ENCODE measurements around the gene QDPR.
A peak's percentile ranks its signal among the peaks of the same experiment; 100 is the strongest.

QDPR gene

DNA sequence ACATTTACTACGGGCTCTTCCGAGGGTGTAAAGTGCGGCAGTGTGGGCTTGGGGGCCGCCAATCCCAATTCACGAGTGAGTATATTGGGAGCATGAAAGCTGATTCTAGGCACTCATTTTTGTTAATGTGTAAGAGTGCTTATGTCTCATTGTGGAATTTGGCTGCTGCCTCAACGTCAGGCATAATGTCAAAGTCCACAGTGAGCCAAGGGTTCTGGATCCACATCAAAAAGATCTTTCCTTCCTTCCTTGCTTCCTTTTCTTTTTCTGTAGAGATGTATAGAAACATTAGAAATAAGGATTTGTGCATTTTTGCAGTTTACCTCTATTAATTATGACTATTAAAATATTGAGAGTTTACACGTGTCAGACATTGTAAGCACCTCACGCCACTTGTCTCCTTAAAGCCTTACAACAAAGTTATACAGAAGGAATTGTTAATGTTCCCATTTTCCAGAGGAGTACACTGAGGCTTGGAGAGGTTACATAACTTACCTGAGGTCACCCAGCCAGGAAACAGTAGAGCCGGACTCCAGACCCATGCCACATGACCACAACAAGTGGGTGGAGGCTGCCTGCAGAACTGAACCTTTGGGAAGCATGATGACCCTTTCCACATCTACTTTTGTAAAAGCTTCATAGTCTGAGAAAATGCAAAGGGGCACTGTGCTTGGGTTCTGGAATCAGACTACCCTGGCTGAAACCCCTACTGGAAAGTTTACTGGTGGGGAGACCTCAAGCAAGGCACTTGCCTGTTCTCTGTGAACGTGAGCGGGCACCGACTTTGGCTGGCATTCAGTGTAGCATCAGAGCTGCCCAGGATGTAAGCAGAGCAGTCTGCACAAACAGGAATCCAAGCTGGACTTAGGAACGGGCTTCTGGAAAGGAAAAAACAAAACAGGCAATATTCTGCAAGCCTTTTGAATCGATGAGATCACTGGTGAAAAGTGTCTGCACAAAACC lies 3.8 kb upstream of the QDPR start:
- TF ChIP-seq EZH2 (IDR thresholded peaks at IDR 0.05; ENCODE audit: borderline replicate concordance, low read depth, low read length, severe bottlenecking), result no peak
- TF ChIP-seq CTCF (IDR thresholded peaks at IDR 0.05; ENCODE audit: borderline replicate concordance, extremely low read depth, low read length, poor library complexity, severe bottlenecking), result no peak
- no peak for ATAC-seq (ENCODE audit: insufficient read depth, low read depth)
- no peak overlapping the region for H3K4me2 ChIP-seq (ENCODE audit: insufficient read depth, low read length)
- no peaks in the 10 kb centered on the region for H3K36me3 ChIP-seq (ENCODE audit: insufficient read depth, low read length)
- no peak overlapping the region for H3K27ac ChIP-seq (ENCODE audit: low read length)
- no peak overlapping the region for H3K9ac ChIP-seq (ENCODE audit: low read depth, low read length)
- DNase-seq, result no peak
- no peak overlapping the region for H2AFZ ChIP-seq (ENCODE audit: low read depth, low read length)
- H3K9me3 ChIP-seq (ENCODE audit: insufficient read depth, low read length, severe bottlenecking), result no peaks in the 10 kb centered on the region
- H3K79me2 ChIP-seq (ENCODE audit: insufficient read depth, low read length), result peaks cover 10% of the 10 kb centered on the region; the same call in 1 of the 2 replicates
- no peaks in the 10 kb centered on the region for H4K20me1 ChIP-seq (ENCODE audit: insufficient read depth, low read length)
- H3K4me3 ChIP-seq (ENCODE audit: low read depth in 1 of 2, low read length in 2 of 2), result no peak overlapping the region
- peaks cover 9% of the 10 kb centered on the region for H3K27me3 ChIP-seq (ENCODE audit: insufficient read depth, low read length, poor library complexity)
- peaks cover 15% of the 10 kb centered on the region for H3K4me1 ChIP-seq (ENCODE audit: insufficient read depth, low read length)

GRCh38 chr4:17514865-17515264 lies 3.0 kb upstream of the QDPR start, which contains the start of gene CLRN2:
Gene CLRN2, plus strand, starts transcription at chr4:17515165. Its CDS starts 102 bp downstream, at chr4:17515267.
- DNase-seq, result no peak

DNA sequence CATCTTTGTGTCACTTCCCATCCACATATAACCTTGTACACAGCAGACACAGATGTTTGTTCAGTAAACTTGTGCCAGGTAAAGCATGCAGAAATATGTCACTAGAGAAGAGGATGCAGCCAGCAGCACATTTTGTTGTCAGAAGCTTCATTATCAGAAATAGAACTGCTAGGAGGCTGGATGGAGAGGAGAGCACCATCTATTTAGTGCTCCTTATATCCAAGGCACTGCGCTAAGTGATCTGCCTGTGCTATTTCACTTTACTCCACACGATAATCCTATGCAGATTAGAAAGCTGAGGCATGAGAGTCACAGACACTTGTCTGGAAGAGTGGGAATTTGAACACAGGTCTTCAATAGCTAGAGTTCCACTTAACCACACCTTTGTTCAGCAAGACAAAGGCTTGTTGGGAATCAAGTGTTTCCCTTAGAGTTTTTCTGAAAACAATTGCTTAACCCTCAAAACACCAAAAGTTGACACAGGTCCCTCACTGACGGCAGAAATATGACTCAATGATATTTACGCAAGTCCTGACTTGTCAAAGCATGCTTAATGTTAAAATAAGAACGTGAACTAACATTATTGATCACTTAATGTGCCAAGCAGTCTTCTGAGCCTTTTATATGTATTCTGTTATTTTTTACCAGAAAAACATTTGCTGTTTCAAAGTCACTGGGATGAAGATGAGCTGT lies 1.2 kb upstream of the QDPR start:
- Histone ChIP-seq H3K4me3 (ENCODE audit: low read depth in 1 of 2, low read length in 2 of 2) (no peak overlapping the region), H3K9ac (ENCODE audit: low read depth, low read length) (no peak overlapping the region), H3K36me3 (ENCODE audit: insufficient read depth, low read length) (no peaks in the 10 kb centered on the region; the same call in 1 of the 2 replicates), H3K27me3 (ENCODE audit: insufficient read depth, low read length, poor library complexity) (peaks cover 9% of the 10 kb centered on the region), H3K4me1 (ENCODE audit: insufficient read depth, low read length) (peaks cover 22% of the 10 kb centered on the region), H4K20me1 (ENCODE audit: insufficient read depth, low read length) (no peaks in the 10 kb centered on the region), H3K79me2 (ENCODE audit: insufficient read depth, low read length) (peaks cover 18% of the 10 kb centered on the region; the same call in 1 of the 2 replicates), H3K27ac (ENCODE audit: low read length) (no peak overlapping the region), H2AFZ (ENCODE audit: low read depth, low read length) (peak overlapping the region; percentile 72), H3K9me3 (ENCODE audit: insufficient read depth, low read length, severe bottlenecking) (no peaks in the 10 kb centered on the region), H3K4me2 (ENCODE audit: insufficient read depth, low read length) (no peak overlapping the region)
- no peak for TF ChIP-seq CTCF (IDR thresholded peaks at IDR 0.05; ENCODE audit: borderline replicate concordance, extremely low read depth, low read length, poor library complexity, severe bottlenecking)
- no peak for TF ChIP-seq EZH2 (IDR thresholded peaks at IDR 0.05; ENCODE audit: borderline replicate concordance, low read depth, low read length, severe bottlenecking)
- ATAC-seq (ENCODE audit: insufficient read depth, low read depth) (no peak), DNase-seq (no peak)

More at GRCh38 chr4:17514865-17515264, 3.0 kb upstream of the QDPR start, which contains the start of gene CLRN2:
- H3K27ac ChIP-seq (ENCODE audit: low read length), result no peak within 1 kb of the TSS
- no peak within 1 kb of the TSS for H3K4me2 ChIP-seq (ENCODE audit: insufficient read depth, low read length)
- peaks cover 22% of the 10 kb centered on the region for H3K4me1 ChIP-seq (ENCODE audit: insufficient read depth, low read length)
- H3K79me2 ChIP-seq (ENCODE audit: insufficient read depth, low read length), result peaks cover 18% of the 10 kb centered on the region; the same call in 1 of the 2 replicates
- H3K36me3 ChIP-seq (ENCODE audit: insufficient read depth, low read length), result no peaks in the 10 kb centered on the region
- ATAC-seq (ENCODE audit: insufficient read depth, low read depth), result no peak
- H3K9me3 ChIP-seq (ENCODE audit: insufficient read depth, low read length, severe bottlenecking), result no peaks in the 10 kb centered on the region
- H3K27me3 ChIP-seq (ENCODE audit: insufficient read depth, low read length, poor library complexity), result peaks cover 9% of the 10 kb centered on the region
- no peak for TF ChIP-seq EZH2 (IDR thresholded peaks at IDR 0.05; ENCODE audit: borderline replicate concordance, low read depth, low read length, severe bottlenecking)
- H4K20me1 ChIP-seq (ENCODE audit: insufficient read depth, low read length), result no peaks in the 10 kb centered on the region
- no peak within 1 kb of the TSS for H2AFZ ChIP-seq (ENCODE audit: low read depth, low read length)
- no peak within 1 kb of the TSS for H3K4me3 ChIP-seq (ENCODE audit: low read depth in 1 of 2, low read length in 2 of 2)
- H3K9ac ChIP-seq (ENCODE audit: low read depth, low read length), result no peak within 1 kb of the TSS

Measured in DND-41 (cell line).